Left hindlimb (tissue), 1 donor: ENCODE measurements around the gene PREB.
A peak's percentile ranks its signal among the peaks of the same experiment; 100 is the strongest.
"Not testable (repeated sequence)": the region's sequence is repeated elsewhere in the genome, so short reads cannot be mapped to it uniquely, and the experiment has no call there.

ENCODE experiments used
- DNase-seq: peaks from one replicate; pipeline ENCODE4 v3.0.0-alpha.2; 2018

The PREB gene

GRCh38 chr2:27133905-27134780, at the start of gene PREB:
Gene PREB, minus strand, starts transcription at chr2:27134636. Its CDS starts 215 bp downstream, at chr2:27134421.
- peak; percentile 98 for DNase-seq

GRCh38 chr2:27184115-27184514, 49.7 kb upstream of the PREB start:
- DNase-seq = no peak

- DNase-seq = no peak
Measured at GRCh38 chr2:27182346-27182745, 47.9 kb upstream of the PREB start.

GRCh38 chr2:27179344-27180000, 45.0 kb upstream of the PREB start:
- DNase-seq = no peak

- no peak for DNase-seq
Measured at GRCh38 chr2:27178469-27178868, 44.0 kb upstream of the PREB start.

- no peak for DNase-seq
Measured at GRCh38 chr2:27177441-27178351, 43.3 kb upstream of the PREB start.

- DNase-seq = not testable (repeated sequence)
Measured at GRCh38 chr2:27175781-27176180, 41.3 kb upstream of the PREB start.

GRCh38 chr2:27175330-27175729, 40.9 kb upstream of the PREB start:
- DNase-seq = no peak

GRCh38 chr2:27174638-27175037, 40.2 kb upstream of the PREB start:
- no peak for DNase-seq

- no peak for DNase-seq
Measured at GRCh38 chr2:27171351-27171848, 37.0 kb upstream of the PREB start.

- DNase-seq = no peak
Measured at GRCh38 chr2:27170581-27171337, 36.3 kb upstream of the PREB start.

- DNase-seq = no peak
Measured at GRCh38 chr2:27164960-27165763, 30.7 kb upstream of the PREB start.

GRCh38 chr2:27162151-27163121, 28.0 kb upstream of the PREB start:
- no peak for DNase-seq

GRCh38 chr2:27160191-27160590, 25.8 kb upstream of the PREB start:
- DNase-seq = no peak

GRCh38 chr2:27159271-27159670, 24.8 kb upstream of the PREB start:
- DNase-seq = no peak

- no peak for DNase-seq
Measured at GRCh38 chr2:27158468-27158867, 24.0 kb upstream of the PREB start.

GRCh38 chr2:27155069-27155520, 20.7 kb upstream of the PREB start:
- no peak for DNase-seq

- no peak for DNase-seq
Measured at GRCh38 chr2:27154488-27154887, 20.1 kb upstream of the PREB start.

GRCh38 chr2:27152796-27153464, 18.5 kb upstream of the PREB start:
- no peak for DNase-seq
